ENCODE results near the gene ATP10B.
A peak's percentile ranks its signal among the peaks of the same experiment; 100 is the strongest.

ATP10B gene

GRCh38 chr5:160789219-160789859 is 62.7 kb downstream of the ATP10B start:
- 86 to 100% methylated on average over 1 of the region's 3 CpGs for WGBS, 2 experiments (ENCODE audit: insufficient coverage in 2 of 2)
- Histone ChIP-seq H3K4me3 (ENCODE audit: extremely low read depth, insufficient read depth, low read length, poor library complexity, severe bottlenecking) (no peak overlapping the region), H3K4me1 (ENCODE audit: control insufficient read depth, insufficient read depth, low read length, poor library complexity, severe bottlenecking) (no peaks in the 10 kb centered on the region), H3K27ac (ENCODE audit: low read depth, low read length, severe bottlenecking) (no peak overlapping the region), H3K9me3 (ENCODE audit: control insufficient read depth, low read length) (no peaks in the 10 kb centered on the region), H3K36me3 (ENCODE audit: control insufficient read depth, insufficient read depth, low read length) (no peaks in the 10 kb centered on the region)

- WGBS, 2 experiments (ENCODE audit: insufficient coverage in 2 of 2) = 56 to 63% methylated on average over 3 of the region's 3 CpGs
- Histone ChIP-seq H3K4me3 (ENCODE audit: extremely low read depth, insufficient read depth, low read length, poor library complexity, severe bottlenecking) (no peak overlapping the region), H3K27ac (ENCODE audit: low read depth, low read length, severe bottlenecking) (no peak overlapping the region), H3K4me1 (ENCODE audit: control insufficient read depth, insufficient read depth, low read length, poor library complexity, severe bottlenecking) (no peaks in the 10 kb centered on the region), H3K9me3 (ENCODE audit: control insufficient read depth, low read length) (no peaks in the 10 kb centered on the region), H3K36me3 (ENCODE audit: control insufficient read depth, insufficient read depth, low read length) (no peaks in the 10 kb centered on the region)
Observed at GRCh38 chr5:160788102-160788660, 63.8 kb downstream of the ATP10B start.

DNA sequence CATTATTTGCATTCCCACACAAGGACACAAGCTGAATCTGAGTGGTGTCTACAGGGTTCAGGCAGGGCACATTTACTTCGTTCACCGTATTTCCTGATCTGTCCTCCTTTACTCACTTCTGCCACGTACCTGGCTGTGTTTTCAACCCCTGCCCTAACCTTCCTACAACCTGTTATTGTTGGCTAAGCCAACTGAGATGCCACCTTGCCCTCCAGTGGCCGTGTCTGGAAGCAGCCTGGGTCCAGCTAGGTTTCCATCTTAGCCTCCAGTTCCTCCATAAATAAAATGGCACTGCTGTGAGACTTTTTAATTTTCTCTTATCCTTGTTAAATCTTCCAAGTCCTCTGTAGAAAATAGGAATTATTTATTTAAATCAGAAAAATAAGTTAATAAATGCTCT is 64.8 kb downstream of the ATP10B start:
- WGBS, 2 experiments (ENCODE audit: insufficient coverage in 2 of 2) = 53 to 75% methylated on average over 3 of the region's 4 CpGs
- Histone ChIP-seq H3K9me3 (ENCODE audit: control insufficient read depth, low read length) (no peaks in the 10 kb centered on the region), H3K4me3 (ENCODE audit: extremely low read depth, insufficient read depth, low read length, poor library complexity, severe bottlenecking) (no peak overlapping the region), H3K27ac (ENCODE audit: low read depth, low read length, severe bottlenecking) (no peak overlapping the region), H3K4me1 (ENCODE audit: control insufficient read depth, insufficient read depth, low read length, poor library complexity, severe bottlenecking) (no peaks in the 10 kb centered on the region), H3K36me3 (ENCODE audit: control insufficient read depth, insufficient read depth, low read length) (no peaks in the 10 kb centered on the region)

DNA sequence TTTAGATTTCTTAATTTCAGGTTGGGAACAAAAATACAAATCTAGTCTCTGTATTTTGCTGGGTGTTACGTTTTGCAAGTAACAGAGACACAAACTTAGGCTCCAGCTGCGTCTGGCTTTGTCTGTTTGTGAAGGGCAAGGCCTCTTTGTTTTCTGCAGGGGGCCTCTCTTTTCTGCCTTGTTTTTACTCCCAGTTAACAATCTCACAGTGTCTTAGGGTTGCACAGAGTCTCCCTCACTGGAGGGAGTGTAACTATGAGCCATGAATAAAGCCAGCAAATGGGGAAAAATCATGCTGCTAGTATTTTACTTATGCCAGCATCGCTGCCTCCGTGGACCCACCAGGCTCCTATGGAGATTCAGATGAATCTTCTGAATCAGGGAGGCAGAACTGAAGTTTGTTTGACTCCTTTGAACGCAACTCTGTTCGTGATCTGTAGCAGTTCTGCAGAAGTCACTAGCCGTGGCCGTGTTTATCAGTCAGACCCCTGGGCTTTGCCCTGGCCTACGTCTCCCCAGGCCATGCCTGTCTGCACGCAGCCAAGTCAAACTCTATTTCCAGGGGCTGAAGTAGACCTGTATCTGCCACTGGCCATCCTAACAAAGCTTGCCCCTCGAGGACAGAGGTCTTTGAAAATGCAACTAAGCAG is 77.2 kb downstream of the ATP10B start:
- H3K36me3 ChIP-seq (ENCODE audit: control insufficient read depth, insufficient read depth, low read length) = no peaks in the 10 kb centered on the region
- H3K4me1 ChIP-seq (ENCODE audit: control insufficient read depth, insufficient read depth, low read length, poor library complexity, severe bottlenecking) = no peaks in the 10 kb centered on the region
- H3K4me3 ChIP-seq (ENCODE audit: extremely low read depth, insufficient read depth, low read length, poor library complexity, severe bottlenecking) = no peak overlapping the region
- H3K9me3 ChIP-seq (ENCODE audit: control insufficient read depth, low read length) = no peaks in the 10 kb centered on the region
- peak overlapping the region; percentile 10 for H3K27ac ChIP-seq (ENCODE audit: low read depth, low read length, severe bottlenecking)
- 62 to 70% methylated on average over 11 of the region's 11 CpGs for WGBS, 2 experiments (ENCODE audit: insufficient coverage in 2 of 2)

DNA sequence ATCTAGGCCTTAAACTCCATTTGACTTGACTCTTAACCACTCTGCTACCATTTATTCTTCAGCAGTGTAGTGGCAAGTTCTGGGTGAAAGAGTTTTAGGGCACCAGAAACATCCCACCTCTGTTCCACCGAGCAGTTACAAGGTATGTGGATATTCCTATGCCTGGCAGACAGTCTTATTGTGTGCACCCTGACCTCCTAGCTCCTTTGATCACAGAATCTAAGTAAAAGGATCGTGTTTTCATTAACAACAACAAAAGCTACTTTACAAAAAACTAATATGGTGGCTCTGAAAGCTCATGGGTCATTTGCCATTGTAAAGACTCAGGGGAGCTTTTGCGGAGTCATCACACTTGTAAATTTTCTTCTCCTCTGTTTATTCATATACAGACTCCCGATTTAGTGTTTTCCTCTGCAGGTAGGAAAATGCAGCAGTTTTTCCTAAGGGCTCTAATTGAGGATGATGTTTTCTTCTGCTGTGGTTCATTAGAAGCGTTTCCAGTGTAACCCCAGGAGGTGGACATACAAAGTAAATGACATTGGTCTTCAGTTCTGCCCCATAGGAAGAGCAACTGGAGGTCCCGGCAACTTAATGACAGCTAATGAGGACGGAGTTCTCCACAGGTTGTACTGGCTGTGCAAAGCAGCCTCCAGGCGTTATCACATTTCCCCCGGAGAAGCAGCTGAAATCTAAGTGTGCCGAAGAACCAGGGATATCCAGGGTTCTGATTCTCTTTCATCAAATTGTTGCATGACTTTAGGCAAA is 78.2 kb downstream of the ATP10B start:
- no peaks in the 10 kb centered on the region for H3K36me3 ChIP-seq (ENCODE audit: control insufficient read depth, insufficient read depth, low read length)
- H3K4me3 ChIP-seq (ENCODE audit: extremely low read depth, insufficient read depth, low read length, poor library complexity, severe bottlenecking) = no peak overlapping the region
- H3K9me3 ChIP-seq (ENCODE audit: control insufficient read depth, low read length) = no peaks in the 10 kb centered on the region
- H3K27ac ChIP-seq (ENCODE audit: low read depth, low read length, severe bottlenecking) = no peak overlapping the region
- 79 to 83% methylated on average over 7 to 8 of the region's 10 CpGs for WGBS, 2 experiments (ENCODE audit: insufficient coverage in 2 of 2)
- no peaks in the 10 kb centered on the region for H3K4me1 ChIP-seq (ENCODE audit: control insufficient read depth, insufficient read depth, low read length, poor library complexity, severe bottlenecking)

- 95% methylated on average over 7 of the region's 7 CpGs for WGBS, 2 experiments (ENCODE audit: insufficient coverage in 2 of 2)
- Histone ChIP-seq H3K36me3 (ENCODE audit: control insufficient read depth, insufficient read depth, low read length) (no peaks in the 10 kb centered on the region), H3K9me3 (ENCODE audit: control insufficient read depth, low read length) (no peaks in the 10 kb centered on the region), H3K4me3 (ENCODE audit: extremely low read depth, insufficient read depth, low read length, poor library complexity, severe bottlenecking) (no peak overlapping the region), H3K4me1 (ENCODE audit: control insufficient read depth, insufficient read depth, low read length, poor library complexity, severe bottlenecking) (no peaks in the 10 kb centered on the region), H3K27ac (ENCODE audit: low read depth, low read length, severe bottlenecking) (no peak overlapping the region)
Observed at GRCh38 chr5:160772854-160773253, 79.2 kb downstream of the ATP10B start.

DNA sequence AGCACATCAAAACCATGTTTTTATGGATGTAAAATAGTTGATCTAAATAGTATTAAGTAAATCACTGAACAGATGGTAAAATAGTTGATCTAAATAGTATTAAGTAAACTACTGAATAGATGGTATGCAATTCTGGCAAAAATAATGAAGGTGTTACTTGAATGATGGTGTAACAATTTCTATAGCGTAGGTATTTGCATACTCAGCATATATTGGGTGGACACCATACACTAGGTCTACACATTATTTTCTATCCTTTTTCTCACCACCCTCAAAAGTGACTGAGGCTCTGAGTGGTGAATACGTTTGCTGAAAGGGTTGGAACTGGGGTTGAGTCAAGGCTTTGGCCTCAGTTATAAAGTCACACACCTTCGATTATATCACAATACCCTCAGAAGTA is 81.3 kb downstream of the ATP10B start:
- no peaks in the 10 kb centered on the region for H3K36me3 ChIP-seq (ENCODE audit: control insufficient read depth, insufficient read depth, low read length)
- no peak overlapping the region for H3K4me3 ChIP-seq (ENCODE audit: extremely low read depth, insufficient read depth, low read length, poor library complexity, severe bottlenecking)
- no peak overlapping the region for H3K27ac ChIP-seq (ENCODE audit: low read depth, low read length, severe bottlenecking)
- WGBS, 2 experiments (ENCODE audit: insufficient coverage in 2 of 2) = 100% methylated on average over 1 of the region's 3 CpGs; no CpG with 5 or more reads in 1 of the 2 experiments
- no peaks in the 10 kb centered on the region for H3K4me1 ChIP-seq (ENCODE audit: control insufficient read depth, insufficient read depth, low read length, poor library complexity, severe bottlenecking)
- no peaks in the 10 kb centered on the region for H3K9me3 ChIP-seq (ENCODE audit: control insufficient read depth, low read length)

DNA sequence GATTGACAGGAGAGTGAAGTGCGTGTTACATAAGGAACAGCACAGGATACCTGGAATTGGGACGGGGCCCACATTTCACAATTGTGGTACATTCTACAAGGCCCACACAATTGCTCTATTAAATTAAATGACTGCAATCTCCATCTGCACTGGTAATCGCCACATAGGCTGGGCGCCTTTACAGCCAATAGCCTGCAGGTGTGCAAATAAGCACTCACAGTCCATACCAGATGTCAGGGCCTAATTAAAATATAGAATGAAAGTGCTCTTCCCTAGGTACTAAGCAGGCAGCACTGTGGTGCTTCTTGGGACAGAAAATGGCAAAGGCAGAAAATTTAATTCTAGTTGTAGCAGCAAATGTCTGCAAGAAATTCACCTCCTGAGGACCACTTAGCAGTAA is 82.7 kb downstream of the ATP10B start:
- 67% methylated on average over 1 of the region's 4 CpGs; no CpG with 5 or more reads in 1 of the 2 experiments for WGBS, 2 experiments (ENCODE audit: insufficient coverage in 2 of 2)
- H3K9me3 ChIP-seq (ENCODE audit: control insufficient read depth, low read length) = no peaks in the 10 kb centered on the region
- H3K4me3 ChIP-seq (ENCODE audit: extremely low read depth, insufficient read depth, low read length, poor library complexity, severe bottlenecking) = no peak overlapping the region
- H3K4me1 ChIP-seq (ENCODE audit: control insufficient read depth, insufficient read depth, low read length, poor library complexity, severe bottlenecking) = no peaks in the 10 kb centered on the region
- no peak overlapping the region for H3K27ac ChIP-seq (ENCODE audit: low read depth, low read length, severe bottlenecking)
- no peaks in the 10 kb centered on the region for H3K36me3 ChIP-seq (ENCODE audit: control insufficient read depth, insufficient read depth, low read length)

GRCh38 chr5:160767062-160767461 is 84.9 kb downstream of the ATP10B start:
- Histone ChIP-seq H3K4me1 (ENCODE audit: control insufficient read depth, insufficient read depth, low read length, poor library complexity, severe bottlenecking) (no peaks in the 10 kb centered on the region), H3K36me3 (ENCODE audit: control insufficient read depth, insufficient read depth, low read length) (no peaks in the 10 kb centered on the region), H3K4me3 (ENCODE audit: extremely low read depth, insufficient read depth, low read length, poor library complexity, severe bottlenecking) (no peak overlapping the region), H3K27ac (ENCODE audit: low read depth, low read length, severe bottlenecking) (no peak overlapping the region), H3K9me3 (ENCODE audit: control insufficient read depth, low read length) (no peaks in the 10 kb centered on the region)
- 100% methylated on average over 2 of the region's 4 CpGs; no CpG with 5 or more reads in 1 of the 2 experiments for WGBS, 2 experiments (ENCODE audit: insufficient coverage in 2 of 2)

GRCh38 chr5:160760008-160760407 is 92.0 kb downstream of the ATP10B start:
- no peak overlapping the region for H3K4me3 ChIP-seq (ENCODE audit: extremely low read depth, insufficient read depth, low read length, poor library complexity, severe bottlenecking)
- H3K27ac ChIP-seq (ENCODE audit: low read depth, low read length, severe bottlenecking) = no peak overlapping the region
- no CpG with 5 or more reads among the region's 3 CpGs for WGBS, 2 experiments (ENCODE audit: insufficient coverage in 2 of 2)

More at GRCh38 chr5:160760008-160760407, 92.0 kb downstream of the ATP10B start:
- Histone ChIP-seq H3K4me1 (ENCODE audit: control insufficient read depth, insufficient read depth, low read length, poor library complexity, severe bottlenecking) (no peaks in the 10 kb centered on the region), H3K9me3 (ENCODE audit: control insufficient read depth, low read length) (peaks cover 3% of the 10 kb centered on the region), H3K36me3 (ENCODE audit: control insufficient read depth, insufficient read depth, low read length) (no peaks in the 10 kb centered on the region)
